NCI-H187 (cell line): ENCODE measurements around the gene CCND1.

Source experiments
- DNase-seq, 2 experiments: peaks; one replicate each; lab custom pipeline; 2025; lab: John Stamatoyannopoulos, UW

Gene CCND1

DNA sequence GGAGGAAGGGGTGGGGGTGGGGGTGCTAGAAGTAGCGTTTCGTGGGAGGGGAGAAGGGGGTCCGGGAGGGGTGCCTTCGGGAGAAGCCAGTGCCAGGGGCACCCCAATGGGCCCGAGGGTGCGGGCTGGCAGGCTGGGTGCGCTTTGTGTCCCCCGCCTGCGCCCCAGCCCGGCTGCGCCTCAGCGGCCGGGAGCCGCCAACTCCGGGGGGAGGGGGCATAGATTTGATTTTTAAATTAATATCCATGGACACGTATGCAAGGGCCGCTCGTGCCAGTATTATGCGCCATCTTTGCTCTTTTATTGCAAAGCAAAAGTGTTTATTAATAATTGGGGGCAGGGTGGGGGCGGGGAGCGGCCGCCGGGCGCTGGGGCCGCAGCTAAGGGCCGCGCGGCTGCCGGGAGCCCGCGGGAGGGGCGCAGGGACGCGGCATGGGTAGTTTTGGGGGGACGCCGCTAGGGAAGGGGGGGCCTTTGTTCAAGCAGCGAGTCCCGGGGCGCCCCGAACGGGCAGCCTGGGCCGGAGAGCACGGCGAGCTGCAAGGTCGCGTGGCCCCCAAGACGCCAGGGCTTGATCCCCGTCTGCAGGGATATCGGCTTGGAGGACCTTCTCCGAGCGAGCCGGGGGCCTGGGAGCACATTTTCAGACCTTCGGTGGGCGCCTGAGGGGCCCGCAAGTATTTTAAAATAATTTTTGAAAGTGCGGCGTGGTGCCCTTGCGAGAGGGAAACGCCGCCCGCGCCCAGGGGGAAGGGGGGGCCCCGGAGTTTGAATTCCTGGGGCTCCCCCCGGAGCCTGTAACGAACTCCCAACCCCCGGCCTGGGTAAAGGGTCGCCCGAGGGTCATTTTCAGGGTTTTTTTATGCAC lies 959 bp downstream of the CCND1 start:
- DNase-seq: no peak

DNA sequence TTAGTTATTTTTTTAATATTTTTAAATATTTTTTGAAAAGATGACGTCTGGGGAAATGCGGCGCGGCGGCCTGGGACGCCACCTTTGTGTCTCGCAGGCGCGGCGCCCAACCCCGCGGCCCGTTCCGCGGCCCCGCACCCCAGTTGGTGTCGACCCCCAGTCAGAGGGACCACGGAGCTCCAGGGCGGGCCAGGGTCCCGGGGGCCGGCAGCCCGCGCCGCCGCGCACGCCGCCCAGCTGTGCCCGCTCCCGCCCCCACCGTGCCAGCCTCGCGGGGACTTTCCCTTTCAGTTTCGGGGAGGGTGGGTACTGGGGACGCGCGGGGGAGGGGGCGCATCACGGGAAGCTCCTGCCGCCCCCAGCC lies 1.6 kb downstream of the CCND1 start:
- DNase-seq: no peak

DNA sequence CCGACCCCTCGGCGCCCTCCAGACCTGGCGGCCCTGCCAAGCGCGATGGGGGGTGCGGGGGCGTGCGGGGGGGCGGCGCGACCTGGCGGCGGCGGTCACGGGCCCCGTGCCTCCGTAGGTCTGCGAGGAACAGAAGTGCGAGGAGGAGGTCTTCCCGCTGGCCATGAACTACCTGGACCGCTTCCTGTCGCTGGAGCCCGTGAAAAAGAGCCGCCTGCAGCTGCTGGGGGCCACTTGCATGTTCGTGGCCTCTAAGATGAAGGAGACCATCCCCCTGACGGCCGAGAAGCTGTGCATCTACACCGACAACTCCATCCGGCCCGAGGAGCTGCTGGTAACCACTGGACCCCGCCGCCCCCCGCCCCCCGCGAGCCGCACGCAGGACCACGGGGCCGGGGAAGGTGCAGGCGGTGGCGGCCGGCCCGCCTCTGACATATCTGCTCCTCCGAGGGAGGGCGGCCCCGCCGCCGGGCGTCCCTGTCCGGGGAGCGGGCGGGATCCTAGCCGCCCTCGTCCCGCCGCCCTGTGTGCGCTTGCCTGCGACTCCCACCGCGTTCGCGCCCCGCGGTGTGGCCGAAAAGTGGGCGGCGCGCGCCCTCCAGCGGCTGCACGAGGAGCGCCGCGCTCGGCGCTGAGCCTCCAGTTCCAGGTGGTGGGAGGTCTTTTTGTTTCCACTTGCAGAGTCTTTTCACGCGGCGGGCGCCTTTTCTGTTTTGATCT lies 2.1 kb downstream of the CCND1 start:
- DNase-seq: no peak

DNA sequence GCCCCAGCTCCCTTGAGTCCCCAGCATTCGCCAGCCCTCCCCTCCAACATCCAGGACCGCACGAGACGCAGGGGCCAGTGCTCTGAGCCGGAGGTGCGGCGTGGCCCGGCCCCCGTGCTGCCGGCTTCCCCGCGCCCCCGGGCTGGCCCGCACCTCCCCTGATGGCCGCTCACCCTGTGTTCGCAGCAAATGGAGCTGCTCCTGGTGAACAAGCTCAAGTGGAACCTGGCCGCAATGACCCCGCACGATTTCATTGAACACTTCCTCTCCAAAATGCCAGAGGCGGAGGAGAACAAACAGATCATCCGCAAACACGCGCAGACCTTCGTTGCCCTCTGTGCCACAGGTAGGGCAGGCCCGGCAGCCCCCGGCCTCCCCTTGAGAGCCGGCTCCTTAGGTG lies 2.7 kb downstream of the CCND1 start:
- no peak for DNase-seq

DNA sequence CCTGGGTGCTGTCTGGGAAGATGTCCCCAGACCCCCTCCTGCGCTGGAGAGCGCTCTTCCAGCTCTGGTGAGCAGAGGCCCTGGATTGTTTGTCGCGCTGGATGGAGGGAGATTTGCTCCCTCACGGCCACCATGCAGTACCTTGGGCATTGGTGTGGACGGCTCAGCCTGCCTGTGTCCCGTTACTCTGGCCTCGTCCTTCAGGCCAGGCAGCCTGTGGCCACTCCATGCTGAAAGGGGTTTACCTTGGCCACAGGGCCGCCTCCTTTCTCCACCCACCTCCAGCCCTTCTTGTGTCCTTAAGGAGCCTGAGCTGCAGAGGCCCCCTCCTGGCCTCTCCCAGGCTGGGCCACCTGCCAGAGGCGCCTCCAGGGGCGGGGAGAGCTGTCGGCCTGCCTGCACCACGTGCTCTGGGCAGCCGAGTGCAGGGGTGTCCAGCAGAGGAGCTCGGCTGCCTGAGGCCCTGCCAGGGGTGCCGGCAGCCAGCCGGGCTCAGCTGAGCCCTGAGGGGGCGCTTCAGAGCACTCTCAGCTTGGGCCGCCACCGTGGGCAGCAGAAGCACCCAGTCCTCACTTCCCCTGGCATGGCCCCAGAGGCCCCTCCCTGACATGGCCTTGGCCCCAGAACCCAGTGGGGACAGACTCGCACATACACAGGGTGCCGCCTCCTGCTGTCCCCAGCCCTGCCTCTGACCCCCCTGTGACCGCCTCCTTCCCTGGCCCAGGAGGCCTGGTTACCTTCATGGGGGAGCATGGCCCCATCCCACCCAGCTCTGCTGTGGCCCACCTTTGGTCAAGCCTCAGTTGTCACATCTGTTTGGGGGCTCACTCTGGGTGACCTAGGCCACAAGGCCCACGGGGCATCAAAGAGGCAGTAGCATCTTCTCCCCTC lies 3.4 kb downstream of the CCND1 start:
- no peak for DNase-seq

DNA sequence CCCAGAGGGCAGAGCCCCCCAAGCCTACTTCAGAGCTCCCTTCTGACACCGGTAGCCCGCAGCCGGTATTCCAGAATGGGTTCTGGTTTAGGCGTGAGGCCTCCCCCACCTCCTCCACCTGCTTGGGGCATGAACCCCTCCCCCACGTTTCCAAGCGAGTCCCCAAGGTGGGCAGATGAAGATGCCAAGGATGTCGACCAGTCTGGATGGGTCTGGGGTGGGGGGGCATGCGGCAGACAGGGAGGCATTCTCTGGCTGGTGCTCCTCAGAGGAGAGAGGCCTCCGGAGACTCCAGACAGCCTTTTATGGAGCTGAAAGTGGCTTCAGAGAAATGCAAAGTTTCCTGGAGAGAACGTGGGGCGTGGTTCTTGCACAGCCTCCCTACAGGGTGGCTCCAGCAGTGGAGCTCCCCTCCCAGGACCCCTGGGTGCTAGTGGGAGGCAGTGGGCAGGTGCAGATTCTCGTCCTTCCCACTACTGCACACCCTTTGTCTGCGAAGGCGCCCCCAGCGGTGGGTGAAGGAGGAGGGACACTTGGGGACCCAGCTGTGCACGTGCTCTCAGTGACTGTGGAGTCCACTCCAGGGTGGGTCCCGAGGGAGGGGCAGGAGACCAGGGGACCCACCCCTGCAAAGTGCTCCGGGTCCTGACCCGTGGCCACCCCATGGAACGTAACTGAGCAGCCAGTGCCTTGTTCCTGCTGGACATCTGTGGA lies 4.2 kb downstream of the CCND1 start:
- DNase-seq: no peak

DNA sequence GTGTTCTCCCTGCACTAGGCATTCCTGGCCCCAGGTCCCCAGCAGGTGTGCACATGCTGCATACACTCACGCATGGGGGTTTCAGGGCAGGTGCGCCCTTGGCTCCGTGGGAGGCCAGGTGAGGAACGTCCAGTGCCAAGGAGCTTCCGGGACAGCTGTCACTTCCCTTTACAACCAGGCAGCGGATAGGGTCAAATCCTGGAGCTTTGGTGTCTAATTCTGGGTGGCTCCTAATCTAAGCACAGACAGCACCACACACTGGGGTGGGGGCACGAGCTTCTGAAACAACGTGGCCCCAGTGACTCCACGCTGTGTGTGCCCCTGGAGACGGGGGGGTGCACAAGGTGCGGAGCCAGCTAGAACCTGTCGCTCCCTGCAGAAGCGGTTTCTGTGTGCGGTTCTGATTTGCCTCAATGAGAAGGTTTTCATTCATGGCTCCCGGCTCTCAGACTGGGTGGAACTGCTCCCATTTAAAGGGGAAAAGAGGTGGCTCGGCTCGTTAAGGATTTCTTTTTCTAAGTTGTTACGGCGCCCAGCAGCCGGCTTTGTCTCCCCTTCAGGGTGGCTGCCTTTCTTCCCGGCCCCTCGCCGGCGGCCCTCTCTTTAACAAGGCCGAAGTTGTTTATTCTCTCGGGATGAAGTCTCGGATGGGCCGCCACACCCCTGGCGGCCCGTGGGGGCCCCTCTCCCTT lies 5.0 kb downstream of the CCND1 start:
- DNase-seq: no peak

DNA sequence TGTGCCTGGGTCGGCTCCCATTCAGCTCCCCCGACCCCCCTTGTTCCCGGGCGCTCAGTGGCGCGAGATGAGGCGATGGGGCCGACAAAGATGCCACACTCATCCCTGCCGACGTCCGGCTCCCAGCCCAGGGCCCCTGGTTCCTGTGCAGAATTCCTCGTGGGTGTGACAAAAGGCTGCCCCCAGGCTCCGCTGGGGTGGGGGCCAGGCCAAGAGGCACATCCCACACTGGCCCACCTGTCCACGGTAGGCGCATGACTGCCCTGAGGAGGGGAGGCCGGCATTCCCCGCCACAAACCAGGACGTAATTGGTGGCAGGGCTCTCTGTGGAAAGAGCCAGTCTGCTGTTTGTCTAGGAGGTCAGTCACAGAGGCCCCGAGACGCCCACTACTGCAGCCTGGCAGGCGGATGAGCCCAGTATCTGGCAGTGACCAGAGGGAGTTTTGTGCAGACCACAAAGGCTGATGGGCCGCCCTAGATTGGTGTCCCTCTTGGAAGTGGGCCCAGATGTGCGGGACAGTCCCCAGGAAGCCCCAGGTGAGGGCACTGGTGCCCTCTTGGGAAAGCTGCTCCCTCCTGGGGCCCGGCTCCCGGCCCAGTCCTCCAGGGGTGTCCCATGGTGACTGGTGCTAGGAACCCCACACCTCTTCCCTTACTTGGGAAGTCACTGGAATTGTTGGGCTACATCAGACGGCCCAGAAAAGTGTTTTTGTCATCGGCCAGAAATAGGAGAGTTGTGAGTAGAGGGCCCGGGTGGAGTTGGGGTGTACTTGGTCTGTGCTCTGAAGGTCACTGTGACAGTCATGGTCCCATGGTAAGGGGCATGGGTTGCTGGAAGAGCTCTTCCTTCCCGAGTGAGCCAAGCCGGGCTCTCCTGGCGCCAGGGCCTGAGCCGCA lies 5.8 kb downstream of the CCND1 start:
- no peak for DNase-seq

DNA sequence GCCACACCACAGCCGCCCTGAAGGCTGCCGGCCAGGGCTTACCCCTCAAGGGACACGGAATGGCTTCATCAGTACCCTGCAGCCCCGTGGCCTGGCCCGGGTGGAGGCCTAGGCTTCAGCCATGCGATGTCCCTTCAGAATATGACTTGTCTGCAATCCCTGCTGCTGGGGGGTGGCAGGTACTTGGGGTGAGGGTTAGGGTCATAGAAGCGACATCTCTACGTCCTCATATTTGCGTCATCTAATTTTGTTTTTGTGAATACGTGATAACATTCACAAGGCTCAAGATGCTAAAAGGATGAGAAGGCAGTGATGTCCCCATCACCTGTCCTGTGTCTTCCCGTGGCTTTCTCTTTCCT lies 6.4 kb downstream of the CCND1 start:
- no peak for DNase-seq

DNA sequence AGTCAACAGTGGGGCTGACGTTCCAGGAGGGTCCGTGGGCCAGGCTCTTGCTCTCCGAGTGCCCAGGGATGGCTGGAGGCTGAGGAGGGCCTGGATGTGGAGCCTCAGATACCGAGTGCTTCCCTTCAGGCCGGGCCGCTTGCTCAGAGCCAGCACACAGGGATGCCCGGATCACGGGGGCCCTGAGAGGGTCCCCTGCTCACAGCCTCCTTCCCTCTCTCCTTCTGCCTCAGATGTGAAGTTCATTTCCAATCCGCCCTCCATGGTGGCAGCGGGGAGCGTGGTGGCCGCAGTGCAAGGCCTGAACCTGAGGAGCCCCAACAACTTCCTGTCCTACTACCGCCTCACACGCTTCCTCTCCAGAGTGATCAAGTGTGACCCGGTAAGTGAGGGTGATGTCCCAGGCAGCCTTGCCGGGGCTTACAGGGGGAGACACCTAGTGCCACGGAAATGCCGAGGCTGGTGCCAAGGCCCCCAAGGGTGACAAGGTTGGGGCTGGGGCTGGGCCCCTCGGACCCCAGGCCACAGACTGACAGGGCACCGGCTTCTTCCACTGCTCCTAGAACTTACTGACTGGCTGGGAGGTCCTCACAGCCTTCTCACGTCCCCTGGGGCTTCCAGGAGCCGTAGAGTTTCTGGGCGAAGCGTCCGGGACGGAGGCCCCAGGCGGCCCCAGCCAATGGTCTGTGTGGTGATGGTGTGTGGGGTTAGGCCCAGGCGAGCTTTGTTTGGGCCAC lies 7.0 kb downstream of the CCND1 start:
- DNase-seq: no peak

DNA sequence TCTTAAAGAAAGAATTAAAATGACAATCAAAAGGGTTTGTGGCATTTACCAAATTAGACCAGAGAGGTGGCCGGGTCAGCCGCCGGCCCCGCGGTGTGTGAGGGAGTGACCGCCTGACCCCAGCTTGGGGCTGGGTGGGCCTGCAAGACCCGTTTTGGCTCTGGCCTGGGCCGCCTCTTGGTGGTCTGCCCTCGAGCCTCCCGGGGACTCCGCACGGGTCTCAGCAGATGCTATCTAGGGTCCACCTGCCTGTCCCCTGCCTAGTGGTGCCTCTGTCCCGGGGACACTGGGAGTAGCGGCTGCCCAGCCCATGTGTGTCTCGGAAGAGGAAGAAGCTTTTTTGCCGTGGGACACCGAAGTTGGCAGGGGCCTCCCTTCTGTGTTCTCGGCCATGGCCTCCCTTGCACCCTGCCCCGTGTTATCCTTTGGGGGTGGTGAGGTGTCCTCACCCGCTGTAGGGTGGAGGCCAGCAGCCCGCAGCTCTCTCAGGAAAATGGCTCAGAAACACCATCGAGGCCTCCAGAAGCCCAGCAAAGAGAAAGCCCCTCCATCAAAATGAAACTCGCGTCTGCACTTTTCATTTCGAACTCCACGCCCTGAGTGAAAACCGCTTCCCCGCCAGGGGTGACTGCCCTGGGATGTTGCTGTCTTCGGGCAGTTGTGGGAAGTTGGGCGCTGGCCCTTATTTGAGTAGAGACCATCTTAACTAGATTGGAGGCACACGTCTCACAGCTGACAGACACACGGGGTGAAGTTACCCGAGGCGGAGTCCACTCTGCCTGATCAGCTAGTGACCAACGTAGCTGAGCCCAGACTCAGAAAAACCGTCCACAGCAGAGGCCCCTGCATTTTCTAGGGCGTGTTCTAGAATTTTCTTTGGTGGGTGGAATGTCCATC lies 8.0 kb downstream of the CCND1 start:
- DNase-seq: no peak

DNA sequence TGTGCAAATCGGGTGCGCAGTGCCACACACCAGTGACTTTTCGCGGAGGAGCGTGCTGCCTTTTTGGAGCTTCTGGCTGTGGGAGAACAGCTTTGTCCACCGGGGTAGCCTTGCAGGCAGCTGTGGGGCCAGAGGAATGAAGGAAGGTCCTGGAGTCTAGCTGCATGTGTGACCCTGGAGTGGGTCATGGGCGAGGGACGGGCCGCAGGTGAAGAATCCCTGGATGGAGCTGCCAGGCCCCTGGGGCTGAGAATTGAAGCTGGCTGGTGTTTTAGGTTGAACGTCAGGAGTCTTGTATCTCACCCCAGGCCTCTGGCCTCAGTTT lies 8.6 kb downstream of the CCND1 start:
- no peak for DNase-seq

DNA sequence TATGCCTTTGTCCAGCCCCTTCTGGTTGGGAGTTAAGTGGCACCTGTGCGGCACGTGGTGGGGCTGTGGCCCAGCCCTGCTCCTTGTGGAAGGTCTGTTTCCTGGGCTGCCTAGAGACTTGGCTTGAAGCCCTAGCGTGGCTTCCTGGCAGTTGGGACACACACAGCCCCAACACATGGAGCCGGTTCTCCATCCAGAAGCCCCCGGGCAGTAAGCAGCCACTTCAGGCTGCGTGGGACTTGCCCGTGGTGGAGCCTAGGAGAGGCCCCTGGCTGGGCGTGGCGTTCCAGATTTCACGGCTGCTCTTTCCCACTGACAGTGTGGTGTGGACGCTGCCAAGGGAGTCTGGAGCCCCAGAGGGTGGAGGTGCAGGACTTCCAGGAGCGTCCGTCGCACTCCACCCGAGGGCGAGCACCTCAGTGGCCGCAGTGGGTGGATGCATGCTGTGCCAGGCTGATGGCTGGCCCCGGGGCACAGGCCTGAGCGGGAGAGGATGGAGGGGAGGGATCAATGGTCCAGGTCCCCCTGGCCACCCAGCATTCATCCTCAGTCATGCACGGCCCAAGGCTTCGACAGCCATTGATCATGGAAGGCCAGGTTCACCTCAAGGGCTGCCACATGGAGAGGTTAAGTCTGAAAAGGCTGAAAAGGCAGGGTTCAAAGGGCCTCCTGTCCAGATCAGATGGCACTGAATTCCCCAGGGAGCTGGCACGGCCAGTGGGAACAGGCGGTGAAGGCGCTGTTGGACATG lies 9.3 kb downstream of the CCND1 start:
- no peak for DNase-seq

DNA sequence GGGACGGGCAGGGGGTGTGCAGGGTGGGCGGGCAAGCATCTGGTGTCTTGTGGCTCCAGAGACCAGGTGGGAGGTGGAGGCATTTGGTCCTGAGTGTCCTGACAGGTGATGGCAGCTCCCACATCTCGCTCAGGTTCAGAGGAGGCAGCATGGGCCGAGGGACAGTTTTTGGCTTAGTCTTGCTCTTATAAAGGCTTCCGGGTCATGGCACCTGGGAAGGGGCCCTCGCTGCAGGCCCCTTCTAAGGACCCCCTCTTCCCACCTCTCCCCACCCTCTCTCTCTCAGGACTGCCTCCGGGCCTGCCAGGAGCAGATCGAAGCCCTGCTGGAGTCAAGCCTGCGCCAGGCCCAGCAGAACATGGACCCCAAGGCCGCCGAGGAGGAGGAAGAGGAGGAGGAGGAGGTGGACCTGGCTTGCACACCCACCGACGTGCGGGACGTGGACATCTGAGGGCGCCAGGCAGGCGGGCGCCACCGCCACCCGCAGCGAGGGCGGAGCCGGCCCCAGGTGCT lies 9.9 kb downstream of the CCND1 start:
- DNase-seq: no peak

DNA sequence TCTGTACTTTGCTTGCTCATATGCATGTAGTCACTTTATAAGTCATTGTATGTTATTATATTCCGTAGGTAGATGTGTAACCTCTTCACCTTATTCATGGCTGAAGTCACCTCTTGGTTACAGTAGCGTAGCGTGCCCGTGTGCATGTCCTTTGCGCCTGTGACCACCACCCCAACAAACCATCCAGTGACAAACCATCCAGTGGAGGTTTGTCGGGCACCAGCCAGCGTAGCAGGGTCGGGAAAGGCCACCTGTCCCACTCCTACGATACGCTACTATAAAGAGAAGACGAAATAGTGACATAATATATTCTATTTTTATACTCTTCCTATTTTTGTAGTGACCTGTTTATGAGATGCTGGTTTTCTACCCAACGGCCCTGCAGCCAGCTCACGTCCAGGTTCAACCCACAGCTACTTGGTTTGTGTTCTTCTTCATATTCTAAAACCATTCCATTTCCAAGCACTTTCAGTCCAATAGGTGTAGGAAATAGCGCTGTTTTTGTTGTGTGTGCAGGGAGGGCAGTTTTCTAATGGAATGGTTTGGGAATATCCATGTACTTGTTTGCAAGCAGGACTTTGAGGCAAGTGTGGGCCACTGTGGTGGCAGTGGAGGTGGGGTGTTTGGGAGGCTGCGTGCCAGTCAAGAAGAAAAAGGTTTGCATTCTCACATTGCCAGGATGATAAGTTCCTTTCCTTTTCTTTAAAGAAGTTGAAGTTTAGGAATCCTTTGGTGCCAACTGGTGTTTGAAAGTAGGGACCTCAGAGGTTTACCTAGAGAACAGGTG lies 11.1 kb downstream of the CCND1 start:
- DNase-seq: no peak

DNA sequence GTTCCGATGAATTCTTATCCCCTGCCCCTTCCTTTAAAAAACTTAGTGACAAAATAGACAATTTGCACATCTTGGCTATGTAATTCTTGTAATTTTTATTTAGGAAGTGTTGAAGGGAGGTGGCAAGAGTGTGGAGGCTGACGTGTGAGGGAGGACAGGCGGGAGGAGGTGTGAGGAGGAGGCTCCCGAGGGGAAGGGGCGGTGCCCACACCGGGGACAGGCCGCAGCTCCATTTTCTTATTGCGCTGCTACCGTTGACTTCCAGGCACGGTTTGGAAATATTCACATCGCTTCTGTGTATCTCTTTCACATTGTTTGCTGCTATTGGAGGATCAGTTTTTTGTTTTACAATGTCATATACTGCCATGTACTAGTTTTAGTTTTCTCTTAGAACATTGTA lies 12.0 kb downstream of the CCND1 start:
- DNase-seq: no peak

DNA sequence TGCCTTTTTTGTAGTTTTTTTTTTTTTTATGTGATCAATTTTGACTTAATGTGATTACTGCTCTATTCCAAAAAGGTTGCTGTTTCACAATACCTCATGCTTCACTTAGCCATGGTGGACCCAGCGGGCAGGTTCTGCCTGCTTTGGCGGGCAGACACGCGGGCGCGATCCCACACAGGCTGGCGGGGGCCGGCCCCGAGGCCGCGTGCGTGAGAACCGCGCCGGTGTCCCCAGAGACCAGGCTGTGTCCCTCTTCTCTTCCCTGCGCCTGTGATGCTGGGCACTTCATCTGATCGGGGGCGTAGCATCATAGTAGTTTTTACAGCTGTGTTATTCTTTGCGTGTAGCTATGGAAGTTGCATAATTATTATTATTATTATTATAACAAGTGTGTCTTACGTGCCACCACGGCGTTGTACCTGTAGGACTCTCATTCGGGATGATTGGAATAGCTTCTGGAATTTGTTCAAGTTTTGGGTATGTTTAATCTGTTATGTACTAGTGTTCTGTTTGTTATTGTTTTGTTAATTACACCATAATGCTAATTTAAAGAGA lies 12.5 kb downstream of the CCND1 start:
- DNase-seq: no peak
